Left ventricle myocardium inferior (tissue), 1 donor: ENCODE data around the gene PPFIA4. TPM values are rescaled to one million over a fixed set of nuclear protein-coding genes. Genes with fewer than 3 reads are reported as not detected.

Experiments
- DNase-seq: peaks from one replicate; pipeline ENCODE4 v3.0.0-alpha.2; 2020
- H3K27ac ChIP-seq: fragments of 200-600 bp; replicated peaks from 2 replicates; pipeline ENCODE4 v1.8.0; 2021
- H3K27me3 ChIP-seq: fragments of 200-600 bp; 2 replicates; pipeline ENCODE4 v1.8.0; 2021; ENCODE audit warnings: low read depth
- H3K36me3 ChIP-seq: fragments of 200-600 bp; 2 replicates; pipeline ENCODE4 v1.8.0; 2021
- H3K4me1 ChIP-seq: fragments of 200-600 bp; 2 replicates; pipeline ENCODE4 v1.8.0; 2021
- H3K4me3 ChIP-seq: fragments of 200-600 bp; 2 replicates; pipeline ENCODE4 v1.8.0; 2021; ENCODE audit warnings: mild to moderate bottlenecking, moderate library complexity
- H3K9me3 ChIP-seq: fragments of 200-600 bp; replicated peaks from 2 replicates; pipeline ENCODE4 v1.8.0; 2021
- intact Hi-C: fragments of 100-400 bp; cut with micrococcal nuclease; formaldehyde crosslinking; loops from one replicate; pipeline ENCODE4 v1.11.0; 2022
- total RNA-seq: library from RNA; stranded (reverse); fragmentation: NEBNext Ultra II Directional; extraction: Animal tissue kit (Norgen Biotek cat#: 25700); gene quantifications from one replicate; pipeline ENCODE4 v1.2.1, GENCODE V29; 2021
- TF ChIP-seq, protein P1 (sequence below): fragments of 200-600 bp; IDR thresholded peaks from 2 replicates; pipeline ENCODE4 v1.8.0; 2021; ENCODE audit warnings: antibody characterized with exemption, mild to moderate bottlenecking, borderline replicate concordance
- donor health status: DM: no; HTN: yes; CAD: no; lungs with severe emphysema.

The PPFIA4 gene
- total RNA-seq, 1 donor from 2014 or later = 24.8 TPM

DNA sequence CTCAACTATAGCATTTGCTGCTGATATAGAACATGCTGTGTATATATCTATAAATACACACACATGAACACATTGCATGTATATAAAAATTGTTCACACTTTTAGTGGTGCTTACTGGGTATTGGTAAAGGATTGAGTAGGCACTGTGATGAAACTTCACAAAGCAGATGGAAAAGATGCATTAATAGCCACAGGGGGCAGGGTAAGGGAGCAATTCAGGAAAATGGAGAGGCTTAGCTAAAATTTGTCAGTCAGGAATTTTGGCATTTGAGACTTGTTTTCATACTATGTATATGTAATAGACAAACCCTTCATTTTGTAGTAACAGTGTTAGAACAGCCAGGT, 633 bp upstream of the PPFIA4 start:
- Histone ChIP-seq H3K27me3 (peaks cover 3% of the 10 kb centered on the region), H3K9me3 (no peaks in the 10 kb centered on the region), H3K36me3 (peaks cover 37% of the 10 kb centered on the region), H3K4me1 (peaks cover 37% of the 10 kb centered on the region), H3K27ac (peak overlapping the region; percentile 90), H3K4me3 (peak overlapping the region; percentile 79)
- TF ChIP-seq, protein P1, sequence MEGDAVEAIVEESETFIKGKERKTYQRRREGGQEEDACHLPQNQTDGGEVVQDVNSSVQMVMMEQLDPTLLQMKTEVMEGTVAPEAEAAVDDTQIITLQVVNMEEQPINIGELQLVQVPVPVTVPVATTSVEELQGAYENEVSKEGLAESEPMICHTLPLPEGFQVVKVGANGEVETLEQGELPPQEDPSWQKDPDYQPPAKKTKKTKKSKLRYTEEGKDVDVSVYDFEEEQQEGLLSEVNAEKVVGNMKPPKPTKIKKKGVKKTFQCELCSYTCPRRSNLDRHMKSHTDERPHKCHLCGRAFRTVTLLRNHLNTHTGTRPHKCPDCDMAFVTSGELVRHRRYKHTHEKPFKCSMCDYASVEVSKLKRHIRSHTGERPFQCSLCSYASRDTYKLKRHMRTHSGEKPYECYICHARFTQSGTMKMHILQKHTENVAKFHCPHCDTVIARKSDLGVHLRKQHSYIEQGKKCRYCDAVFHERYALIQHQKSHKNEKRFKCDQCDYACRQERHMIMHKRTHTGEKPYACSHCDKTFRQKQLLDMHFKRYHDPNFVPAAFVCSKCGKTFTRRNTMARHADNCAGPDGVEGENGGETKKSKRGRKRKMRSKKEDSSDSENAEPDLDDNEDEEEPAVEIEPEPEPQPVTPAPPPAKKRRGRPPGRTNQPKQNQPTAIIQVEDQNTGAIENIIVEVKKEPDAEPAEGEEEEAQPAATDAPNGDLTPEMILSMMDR = no peak
- DNase-seq = no peak
- intact Hi-C loops = no loop called here

DNA sequence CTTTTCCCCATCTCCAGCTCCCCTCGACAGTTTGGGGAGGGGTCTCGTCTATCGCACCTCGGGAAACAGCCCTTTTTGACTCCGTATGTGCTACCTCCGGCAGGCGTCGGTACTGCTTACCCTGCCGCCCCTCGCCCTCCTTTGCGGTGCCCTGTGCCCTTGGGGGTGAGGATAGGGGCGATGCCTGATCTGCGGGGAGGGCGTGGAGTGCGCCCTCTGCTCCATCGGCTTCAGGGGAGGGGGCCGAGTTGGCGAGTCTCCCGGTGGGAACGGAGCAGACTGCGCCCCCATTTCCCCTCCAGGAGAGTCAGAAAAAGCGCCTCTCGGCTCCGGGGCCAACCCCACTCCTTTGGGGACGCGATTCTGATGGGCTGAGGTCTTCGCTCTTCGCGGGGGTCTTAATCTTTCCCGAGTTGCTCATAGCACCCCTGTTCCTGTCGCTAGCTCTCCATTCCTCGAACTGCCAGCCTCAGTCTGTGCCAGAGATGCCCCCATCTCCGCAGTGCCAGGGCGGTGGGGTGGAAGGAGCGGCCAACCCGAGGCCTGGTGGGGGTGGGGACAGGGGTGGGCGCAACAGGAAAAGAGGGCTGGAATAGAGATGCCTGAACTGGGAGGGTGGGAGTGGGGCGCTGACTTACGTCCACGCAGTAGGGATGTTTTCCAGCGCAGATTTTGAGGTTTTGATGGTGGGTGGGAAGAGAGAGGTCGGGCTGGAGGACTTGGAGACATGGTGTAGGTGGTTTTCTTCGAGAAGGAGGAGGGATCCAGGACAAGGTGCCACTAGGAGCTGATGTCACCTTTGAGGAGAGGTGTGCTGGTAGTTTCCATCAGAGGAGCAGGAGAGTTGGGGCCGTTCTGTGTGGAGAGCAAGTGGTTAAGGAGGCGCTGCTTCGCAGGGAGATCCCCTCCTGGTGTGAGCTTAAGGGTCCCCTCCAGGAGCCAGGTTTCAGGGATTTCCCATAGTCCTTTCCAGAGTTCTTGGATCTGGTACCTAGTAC, 674 bp downstream of the PPFIA4 start:
- no peak for DNase-seq
- Histone ChIP-seq H3K27ac (peak overlapping the region; percentile 90), H3K36me3 (peaks cover 24% of the 10 kb centered on the region), H3K4me3 (peak overlapping the region; percentile 79), H3K9me3 (no peaks in the 10 kb centered on the region), H3K27me3 (peaks cover 3% of the 10 kb centered on the region), H3K4me1 (peaks cover 37% of the 10 kb centered on the region)
- intact Hi-C loops = no loop called here
- TF ChIP-seq, protein P1 = no peak

DNA sequence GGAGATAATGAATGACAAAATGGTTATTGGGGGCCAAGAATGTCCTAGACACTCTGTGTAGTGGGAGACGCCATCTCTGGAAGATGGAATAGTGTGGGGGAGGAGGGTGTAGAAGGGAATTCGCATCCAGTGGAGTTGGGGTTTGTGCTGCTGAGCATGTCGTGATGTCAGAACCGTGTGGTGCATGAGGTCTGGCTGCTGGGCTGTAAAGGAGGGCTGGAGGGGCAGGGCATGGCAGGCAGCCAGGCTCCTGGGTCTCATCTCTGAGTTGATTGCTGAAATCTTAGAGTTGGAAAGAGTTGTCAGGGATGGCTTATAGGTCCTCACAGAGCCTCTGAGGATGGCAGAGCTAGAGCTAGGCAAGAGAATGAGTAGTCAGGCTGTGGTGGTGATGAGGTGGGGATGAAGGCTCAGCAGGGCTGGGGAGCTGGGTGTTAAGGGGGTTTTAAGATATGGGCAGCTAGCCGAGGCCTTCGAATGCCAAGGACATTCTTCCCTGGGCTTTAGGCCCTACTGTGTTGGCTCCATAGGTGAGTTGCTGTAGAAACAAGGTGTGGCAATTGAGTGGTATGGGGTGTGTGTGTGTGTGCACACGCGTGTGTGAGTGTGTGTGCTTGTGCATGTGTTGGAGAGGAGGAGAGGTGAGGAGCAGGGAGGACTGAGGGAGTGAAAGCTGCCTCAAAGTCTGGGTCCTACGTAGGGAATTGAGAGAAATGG, 1.9 kb downstream of the PPFIA4 start:
- DNase-seq = no peak
- Histone ChIP-seq H3K4me1 (peaks cover 37% of the 10 kb centered on the region), H3K9me3 (no peaks in the 10 kb centered on the region), H3K36me3 (peaks cover 16% of the 10 kb centered on the region), H3K4me3 (peak overlapping the region; percentile 79), H3K27ac (peak overlapping the region; percentile 90), H3K27me3 (peaks cover 3% of the 10 kb centered on the region)
- intact Hi-C loops = no loop called here
- TF ChIP-seq, protein P1 = no peak

DNA sequence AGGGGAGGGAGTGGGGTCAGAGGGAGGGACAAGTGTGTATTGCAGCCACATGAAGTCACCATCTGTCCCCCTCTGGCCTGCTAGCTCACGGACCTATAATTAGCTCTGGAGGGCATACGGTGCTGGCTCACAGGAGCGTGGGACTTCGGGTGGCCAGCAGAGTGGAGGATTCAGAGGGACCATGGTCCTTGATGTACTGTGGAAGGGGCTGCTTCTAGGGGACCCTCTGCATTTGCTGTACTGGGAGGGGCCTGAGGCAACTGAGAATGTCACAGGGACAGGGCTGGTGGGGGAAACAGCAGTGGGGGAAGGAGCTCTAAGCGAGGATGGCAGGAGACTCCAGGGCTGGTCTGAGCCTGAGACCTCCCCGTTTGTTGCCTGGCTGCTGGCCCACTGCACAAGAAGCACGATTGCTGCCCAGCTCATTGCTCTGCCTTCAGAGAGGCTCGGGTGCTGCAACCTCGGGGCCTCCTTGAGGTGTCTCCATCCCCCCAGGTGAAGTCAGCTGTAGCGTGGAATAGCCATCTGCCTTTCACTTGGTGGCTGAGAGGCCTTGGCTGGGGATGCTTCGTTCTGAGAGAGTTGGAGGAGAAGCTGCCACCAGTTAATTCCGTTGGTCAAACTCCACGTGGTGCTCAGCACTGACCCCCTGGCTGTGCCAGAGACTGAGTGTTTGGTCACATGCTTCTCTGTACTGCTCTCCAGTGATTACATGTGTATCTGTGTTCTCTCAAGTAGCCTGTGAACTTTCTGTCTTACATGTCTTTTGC, 2.7 kb downstream of the PPFIA4 start:
- peak overlapping the region; percentile 90 for H3K27ac ChIP-seq
- TF ChIP-seq, protein P1 = no peak
- H3K4me1 ChIP-seq = peaks cover 37% of the 10 kb centered on the region
- no peaks in the 10 kb centered on the region for H3K9me3 ChIP-seq
- H3K4me3 ChIP-seq = peak overlapping the region; percentile 79
- no peak for DNase-seq
- H3K27me3 ChIP-seq = peaks cover 3% of the 10 kb centered on the region
- H3K36me3 ChIP-seq = peaks cover 10% of the 10 kb centered on the region
- intact Hi-C loops = no loop called here

DNA sequence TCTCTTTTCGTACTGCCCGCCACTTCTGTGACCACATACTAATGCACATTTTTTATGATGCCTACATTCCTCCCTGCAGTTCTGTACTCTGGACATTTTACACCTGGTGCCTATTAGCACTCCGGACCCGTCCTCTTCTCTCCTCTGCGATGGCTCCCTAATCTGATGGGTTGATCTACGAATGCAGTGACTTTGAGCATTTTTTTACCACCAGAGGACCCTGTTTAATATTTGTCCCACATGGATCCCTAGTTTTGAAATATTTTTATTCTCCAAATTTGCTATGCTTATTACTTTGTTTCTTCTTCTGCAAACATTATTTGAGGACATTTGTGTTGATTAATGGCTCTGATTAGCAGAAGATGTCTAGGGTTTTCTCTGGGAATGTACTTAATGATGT, 5.2 kb downstream of the PPFIA4 start:
- peaks cover 53% of the 10 kb centered on the region for H3K4me1 ChIP-seq
- H3K4me3 ChIP-seq = no peak overlapping the region
- no peak overlapping the region for H3K27ac ChIP-seq
- H3K27me3 ChIP-seq = peaks cover 3% of the 10 kb centered on the region
- no peaks in the 10 kb centered on the region for H3K36me3 ChIP-seq
- H3K9me3 ChIP-seq = no peaks in the 10 kb centered on the region
- no peak for DNase-seq
- TF ChIP-seq, protein P1 = no peak
- intact Hi-C loops = no loop called here
